ENCODE results near the gene TFRC.
"Not testable (repeated sequence)": the region's sequence is repeated elsewhere in the genome, so short reads cannot be mapped to it uniquely, and the experiment has no call there.

The TFRC gene

DNA sequence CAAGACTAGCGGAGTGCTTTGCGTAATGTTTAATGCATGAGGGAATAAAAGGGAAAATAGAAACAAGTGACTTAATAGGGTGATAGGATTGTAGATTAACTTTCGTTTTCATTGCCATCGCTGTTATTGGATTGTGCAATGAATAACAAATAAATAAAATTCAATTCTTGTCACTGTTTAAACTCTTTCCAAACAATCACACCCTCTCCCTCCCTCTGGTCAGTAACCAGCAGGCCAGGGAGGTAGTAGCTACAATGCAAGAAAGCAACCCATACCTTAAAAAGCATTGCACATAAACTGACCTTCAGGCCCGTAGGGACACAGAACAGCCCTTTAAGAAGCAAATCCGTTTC lies 705 bp upstream of the TFRC start:
- DNase-seq (ENCODE audit: low read depth, low spot score): no peak

DNA sequence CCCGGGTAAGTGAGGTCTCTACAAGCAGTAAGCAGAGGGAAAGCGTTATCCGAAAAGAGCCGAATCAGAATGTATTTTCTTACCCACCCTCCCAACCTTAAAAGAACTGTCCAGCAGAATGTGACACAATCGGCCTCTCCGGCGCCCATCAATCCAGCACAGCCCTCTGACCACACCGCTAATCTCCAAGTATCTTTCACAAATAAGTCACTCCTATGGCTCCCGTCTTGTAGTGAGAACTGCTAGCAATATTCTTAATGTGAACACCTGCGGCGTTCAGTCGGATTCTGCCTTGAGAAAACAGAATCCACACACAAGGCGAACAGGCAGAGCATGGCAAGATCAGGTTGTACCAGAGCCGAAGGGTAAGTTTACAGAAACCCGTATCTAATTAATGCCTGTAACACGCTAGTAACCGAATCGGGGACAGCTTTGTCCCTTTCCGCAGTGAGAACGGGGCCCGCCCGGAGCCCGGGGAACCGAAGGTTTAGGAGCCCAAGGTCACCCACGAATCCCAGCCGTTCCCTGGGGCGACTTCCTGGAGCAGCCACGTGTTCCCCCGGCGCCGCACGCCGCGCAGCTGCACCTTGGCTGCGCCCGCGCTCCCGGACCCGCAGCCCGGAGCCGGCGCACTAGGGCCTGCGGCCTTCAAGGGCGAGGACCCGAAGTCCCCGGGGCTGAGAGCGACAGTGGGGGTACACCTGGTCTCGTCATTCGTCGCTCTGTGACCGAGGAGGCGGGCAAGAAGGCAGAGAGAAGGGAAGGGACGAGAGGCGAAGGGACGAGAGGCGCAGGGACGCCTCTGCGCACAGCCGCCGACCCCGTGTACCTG lies 672 bp downstream of the TFRC start:
- peak; percentile 68 for DNase-seq (ENCODE audit: low read depth, low spot score)

DNA sequence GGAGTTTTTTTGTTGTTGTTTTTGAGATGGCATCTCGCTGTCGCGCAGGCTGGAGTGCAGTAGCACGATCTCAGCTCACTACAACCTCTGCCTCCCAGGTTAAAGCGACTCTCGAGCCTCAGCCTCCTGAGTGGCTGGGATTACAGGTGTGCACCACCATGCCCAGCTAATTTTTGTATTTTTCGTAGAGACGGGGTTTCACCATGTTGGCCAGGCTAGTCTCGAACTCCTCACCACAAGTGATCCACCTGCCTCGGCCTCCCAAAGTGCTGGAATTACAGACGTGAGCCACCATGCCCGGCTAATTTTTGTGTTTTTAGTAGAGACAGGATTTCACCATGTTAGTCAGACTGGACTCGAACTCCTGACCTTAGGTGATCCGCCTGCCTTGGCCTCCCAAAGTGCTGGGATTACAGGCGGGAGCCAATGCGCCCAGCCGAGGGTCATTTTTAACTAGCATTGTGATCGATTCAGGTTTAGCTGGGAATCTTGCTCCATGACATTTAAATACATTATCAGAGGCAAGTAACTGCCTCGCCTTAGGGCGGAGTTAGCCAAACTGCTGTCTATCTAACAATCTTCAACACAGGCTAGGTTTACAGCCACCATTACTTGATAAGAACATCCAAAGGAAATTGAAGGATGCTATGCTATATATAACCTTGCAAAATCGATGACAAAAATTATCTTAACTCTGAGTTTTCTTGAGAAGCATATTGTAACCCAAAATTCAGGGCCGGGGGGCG lies 1.6 kb downstream of the TFRC start:
- DNase-seq (ENCODE audit: low read depth, low spot score): not testable (repeated sequence)

DNA sequence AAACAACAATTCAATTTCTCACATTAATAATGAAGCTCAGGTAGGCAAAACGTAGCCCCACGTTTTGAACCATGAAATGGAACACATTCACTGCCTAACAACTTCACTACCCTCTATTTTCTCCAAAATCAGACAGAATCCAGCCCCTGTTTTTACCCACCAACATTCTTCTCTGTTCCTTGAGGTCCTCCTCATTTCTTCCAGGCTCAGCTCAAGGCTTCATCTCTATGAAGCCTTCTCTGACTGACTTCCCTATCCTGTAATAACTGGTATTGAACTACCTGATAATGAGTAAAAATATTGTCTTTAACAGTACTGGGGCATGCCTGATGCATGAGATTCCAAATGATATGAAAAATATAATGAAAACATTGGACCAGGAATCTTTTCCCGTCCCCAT lies 2.2 kb downstream of the TFRC start:
- DNase-seq (ENCODE audit: low read depth, low spot score): no peak

DNA sequence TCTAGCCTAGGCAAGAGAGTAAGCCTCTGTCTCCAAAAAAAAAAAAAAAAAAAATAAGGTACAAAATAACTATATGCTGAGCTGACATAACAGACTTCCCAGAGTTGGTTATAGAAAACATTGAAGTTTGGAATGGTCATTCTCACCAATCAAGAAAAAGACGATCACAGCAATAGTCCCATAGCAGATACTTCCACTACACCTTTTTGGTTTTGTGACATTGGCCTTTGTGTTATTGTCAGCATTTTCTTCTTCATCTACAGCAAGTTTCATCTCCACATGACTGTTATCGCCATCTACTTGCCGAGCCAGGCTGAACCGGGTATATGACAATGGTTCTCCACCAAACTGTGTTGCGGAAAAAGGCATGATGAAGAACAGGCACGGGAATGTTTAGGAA lies 6.9 kb downstream of the TFRC start:
- DNase-seq (ENCODE audit: low read depth, low spot score): no peak

DNA sequence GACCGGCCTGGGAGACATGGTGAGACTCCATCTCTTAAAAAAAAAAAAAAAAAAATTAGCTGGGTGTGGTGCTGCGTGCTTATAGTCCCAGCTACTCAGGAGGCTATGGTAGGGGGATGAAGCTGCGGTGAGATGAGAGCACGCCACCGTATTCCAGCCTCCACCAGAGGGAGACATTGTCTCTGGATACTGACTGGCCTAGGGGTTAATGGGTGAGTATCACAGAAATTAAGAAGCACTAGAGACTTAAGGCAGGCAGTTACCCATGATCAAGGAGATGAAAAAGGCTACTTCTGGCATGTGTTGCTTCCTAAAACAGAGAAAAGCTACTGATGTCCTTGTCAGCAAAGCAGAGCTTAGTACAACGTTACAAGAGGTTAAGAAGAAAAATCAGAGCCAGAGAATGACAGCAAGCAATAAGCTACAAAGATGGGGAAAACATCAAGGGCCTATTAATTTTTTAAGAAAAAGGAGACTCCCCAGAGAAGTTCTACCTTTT lies 8.6 kb downstream of the TFRC start:
- DNase-seq (ENCODE audit: low read depth, low spot score): peak; percentile 81

DNA sequence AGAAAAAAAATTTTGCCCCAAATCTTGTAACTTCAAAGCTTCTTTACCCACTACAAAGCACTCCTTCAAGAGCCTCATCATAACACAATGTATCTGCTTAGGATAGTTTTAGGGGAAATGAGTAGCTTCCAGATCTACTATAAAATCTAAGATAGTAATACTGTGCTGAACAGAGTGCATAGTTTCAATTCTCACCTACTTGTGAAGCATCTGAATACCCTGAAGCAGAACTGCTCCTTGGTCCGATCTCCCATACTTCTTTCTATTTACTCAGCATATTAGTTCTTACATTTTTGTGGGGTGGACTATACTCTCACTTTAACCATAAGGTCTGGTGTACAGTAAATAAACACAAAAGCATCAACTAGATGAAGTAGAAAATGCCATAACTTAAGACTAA lies 9.6 kb downstream of the TFRC start:
- no peak for DNase-seq (ENCODE audit: low read depth, low spot score)

DNA sequence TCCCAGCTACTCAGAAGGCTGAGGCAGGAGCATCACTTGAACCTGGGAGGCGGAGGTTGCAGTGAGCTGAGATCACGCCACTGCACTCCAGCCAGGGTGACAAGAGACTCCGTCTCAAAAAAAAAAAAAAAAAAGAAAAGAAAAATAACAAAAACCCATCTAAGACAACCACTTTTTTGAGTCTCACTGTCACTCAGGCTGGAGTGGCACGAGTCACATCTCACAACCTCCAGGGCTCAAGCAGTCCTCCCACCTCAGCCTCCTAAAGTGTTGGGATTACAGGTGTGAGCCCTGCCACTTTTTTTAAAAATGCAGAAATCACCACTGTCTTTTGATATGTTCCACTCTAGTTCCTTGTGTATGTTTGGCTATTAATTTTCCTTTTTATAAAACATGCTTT lies 13.1 kb downstream of the TFRC start:
- not testable (repeated sequence) for DNase-seq (ENCODE audit: low read depth, low spot score)

DNA sequence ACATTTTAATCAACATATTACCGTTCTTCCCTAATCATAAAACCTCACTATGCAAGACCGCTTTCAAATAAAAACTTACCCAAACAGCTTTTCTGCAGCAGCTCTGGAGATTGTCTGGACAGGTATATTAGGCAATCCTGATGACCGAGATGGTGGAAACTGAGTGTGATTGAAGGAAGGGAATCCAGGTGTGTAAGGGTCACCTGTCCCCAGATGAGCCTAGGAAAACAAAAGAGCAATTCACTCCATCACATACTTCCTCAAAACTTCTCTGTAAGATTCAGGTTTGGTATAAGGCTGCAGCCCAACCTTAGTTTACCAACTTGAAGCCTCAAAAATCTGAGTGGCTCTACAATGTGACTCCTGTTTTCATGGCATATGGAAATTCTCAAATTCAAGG lies 14.5 kb downstream of the TFRC start:
- DNase-seq (ENCODE audit: low read depth, low spot score): no peak

DNA sequence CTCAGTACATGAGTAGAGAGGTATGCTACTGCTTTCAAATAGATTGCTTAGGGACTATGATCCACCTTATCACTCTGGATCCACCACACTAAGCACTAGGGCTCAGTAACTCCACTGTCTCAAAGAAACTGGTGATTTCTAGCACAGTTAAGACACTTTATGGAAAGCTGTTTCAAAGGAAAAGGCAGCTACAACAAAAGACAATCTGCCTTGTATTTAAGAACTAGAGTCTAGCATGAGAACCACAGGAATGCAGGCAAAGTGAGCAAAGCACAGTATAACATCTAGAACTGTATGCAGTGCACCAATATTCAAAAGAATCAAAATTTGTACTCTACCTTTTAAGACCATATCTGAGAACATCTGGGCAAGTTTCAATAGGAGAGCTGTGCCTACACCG lies 17.9 kb downstream of the TFRC start:
- peak; percentile 29 for DNase-seq (ENCODE audit: low read depth, low spot score)

DNA sequence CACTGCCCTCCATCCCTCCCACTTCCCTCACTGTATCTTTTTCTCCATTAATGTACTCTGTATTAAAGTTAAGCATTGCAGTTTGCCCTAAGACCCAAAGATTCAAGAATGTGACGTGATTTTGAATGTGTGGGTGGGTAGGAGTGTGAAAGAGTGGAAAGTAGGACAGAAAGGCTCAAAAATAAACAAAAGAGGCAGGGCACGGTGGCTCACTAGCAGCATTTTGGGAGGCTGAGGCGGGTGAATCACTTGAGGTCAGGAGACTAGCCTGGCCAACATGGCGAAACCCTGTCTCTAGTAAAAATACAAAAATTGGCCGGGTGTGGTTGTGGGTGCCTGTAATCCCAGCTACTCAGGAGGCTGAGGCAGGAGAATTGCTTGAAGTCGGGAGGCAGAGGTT lies 18.4 kb downstream of the TFRC start:
- peak; percentile 5 for DNase-seq (ENCODE audit: low read depth, low spot score)

DNA sequence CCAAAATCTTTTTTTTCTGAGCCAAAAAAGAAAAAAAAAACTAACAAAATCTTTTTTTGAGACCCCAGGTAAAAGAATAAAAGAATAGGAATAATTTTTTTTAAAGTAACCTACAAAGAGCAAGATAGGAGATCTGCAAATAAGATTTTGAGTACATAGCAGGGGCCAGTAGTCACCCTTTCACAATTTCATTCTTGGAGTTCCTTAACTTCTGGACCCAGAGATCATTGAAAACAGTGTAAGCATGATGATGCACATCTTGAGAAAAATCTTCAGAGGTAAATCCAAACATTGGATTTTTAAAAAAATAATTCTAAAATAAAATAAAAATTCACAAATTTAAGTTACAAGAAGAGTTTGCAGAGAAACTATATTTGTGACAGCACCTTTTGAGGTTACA lies 18.8 kb downstream of the TFRC start:
- DNase-seq (ENCODE audit: low read depth, low spot score): no peak

DNA sequence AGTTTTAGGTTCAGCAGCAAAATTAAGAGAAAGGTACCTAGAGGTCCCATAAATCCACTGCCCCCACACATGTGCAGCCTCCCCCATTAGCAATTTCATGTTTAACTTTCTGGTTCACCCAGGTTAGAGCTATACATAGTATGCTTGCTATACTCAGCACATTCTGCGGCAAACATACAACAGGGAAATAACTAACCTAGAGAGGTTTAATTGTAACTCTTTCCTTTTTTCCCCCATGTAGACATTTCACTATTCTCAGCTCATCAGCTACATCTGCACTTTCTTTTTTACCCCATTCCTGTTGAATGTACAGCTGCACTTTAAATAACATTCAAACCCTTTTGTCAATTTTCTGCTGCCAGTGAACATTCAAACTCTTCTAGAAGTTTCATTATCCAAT lies 21.1 kb downstream of the TFRC start:
- DNase-seq (ENCODE audit: low read depth, low spot score): no peak

DNA sequence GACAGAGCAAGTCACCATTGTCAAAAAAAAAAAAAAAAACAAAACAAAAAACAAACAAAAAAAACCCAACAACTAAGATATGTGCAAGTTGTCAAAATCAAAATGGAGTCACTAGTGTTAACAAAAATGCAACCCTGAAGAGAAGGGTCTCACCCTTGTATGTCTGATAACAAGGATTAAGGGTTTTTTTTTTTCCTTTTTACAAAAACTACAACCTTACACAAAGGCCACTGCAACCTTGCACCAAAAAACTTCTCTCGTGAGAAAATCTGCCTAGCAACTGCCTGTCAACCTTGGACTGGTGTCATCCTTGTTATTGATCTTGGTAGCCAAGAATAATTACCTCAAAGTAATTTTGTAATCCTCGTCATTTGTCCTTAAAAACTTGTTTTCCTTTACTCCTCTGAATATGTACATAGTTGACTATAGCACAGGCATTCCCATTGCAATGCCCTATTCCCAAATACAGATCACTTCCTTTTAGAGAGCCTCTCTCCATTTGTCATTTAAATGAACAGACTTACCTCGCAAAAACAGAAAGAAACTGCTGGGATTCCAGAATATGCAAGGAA lies 24.0 kb downstream of the TFRC start:
- no peak for DNase-seq (ENCODE audit: low read depth, low spot score)

DNA sequence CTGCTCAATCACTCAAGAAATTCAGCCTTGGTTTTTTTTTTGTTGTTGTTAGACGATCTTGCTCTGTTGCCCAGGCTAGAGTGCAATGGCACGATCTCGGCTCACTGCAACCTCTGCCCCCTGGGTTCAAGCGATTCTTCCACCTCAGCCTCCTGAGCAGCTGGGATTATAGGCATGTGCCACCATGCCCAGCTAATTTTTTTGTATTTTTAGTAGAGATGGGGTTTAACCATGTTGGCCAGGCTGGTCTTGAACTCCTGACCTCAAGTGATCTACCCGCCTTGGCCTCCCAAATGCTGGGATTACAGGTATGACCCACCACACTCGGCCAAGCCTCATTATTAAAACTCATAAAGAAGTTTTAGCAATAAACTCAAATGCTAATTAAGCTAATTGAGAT lies 25.5 kb downstream of the TFRC start:
- DNase-seq (ENCODE audit: low read depth, low spot score): not testable (repeated sequence)

DNA sequence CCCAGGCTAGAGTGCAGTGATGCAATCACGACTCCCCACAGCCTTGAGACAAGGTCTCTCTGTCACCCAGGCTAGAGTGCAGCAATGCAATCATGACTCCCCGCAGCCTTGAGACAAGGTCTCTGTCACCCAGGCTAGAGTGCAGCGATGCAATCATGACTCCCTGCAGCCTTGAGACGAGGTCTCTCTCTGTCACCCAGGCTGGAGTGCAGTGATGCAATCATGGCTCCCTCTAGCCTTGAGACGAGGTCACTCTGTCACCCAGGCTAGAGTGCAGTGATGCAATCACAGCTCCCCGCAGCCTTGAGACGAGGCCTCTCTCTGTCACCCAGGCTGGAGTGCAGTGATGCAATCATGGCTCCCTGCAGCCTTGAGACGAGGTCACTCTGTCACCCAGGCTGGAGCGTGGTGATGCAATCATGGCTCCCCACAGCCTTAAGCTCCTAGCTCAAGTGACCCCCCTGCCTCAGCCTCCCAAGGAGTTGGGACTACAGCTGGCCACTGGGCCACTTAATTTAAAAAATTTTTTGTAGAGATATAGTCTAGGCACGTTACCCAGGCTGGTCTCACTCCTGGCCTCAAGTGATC lies 26.1 kb downstream of the TFRC start:
- no peak for DNase-seq (ENCODE audit: low read depth, low spot score)

DNA sequence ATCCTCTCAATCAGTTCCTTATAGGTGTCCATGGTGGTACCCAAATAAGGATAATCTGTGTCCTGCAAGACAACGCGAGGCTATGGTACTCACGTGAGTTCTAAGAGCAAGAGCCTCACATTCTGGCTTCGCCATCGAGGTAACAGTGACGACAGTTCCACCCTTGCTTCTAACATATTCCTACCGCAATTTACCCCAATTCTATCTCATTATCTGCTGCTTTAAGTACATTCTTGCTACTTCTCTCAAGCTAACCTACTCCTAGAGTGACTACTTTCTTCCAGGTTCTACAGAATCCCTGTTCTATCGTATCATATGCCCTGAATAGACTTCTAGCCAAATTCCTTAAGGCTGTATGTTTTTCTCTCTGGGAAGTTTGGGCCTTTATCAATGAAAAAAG lies 26.6 kb downstream of the TFRC start:
- DNase-seq (ENCODE audit: low read depth, low spot score): no peak

DNA sequence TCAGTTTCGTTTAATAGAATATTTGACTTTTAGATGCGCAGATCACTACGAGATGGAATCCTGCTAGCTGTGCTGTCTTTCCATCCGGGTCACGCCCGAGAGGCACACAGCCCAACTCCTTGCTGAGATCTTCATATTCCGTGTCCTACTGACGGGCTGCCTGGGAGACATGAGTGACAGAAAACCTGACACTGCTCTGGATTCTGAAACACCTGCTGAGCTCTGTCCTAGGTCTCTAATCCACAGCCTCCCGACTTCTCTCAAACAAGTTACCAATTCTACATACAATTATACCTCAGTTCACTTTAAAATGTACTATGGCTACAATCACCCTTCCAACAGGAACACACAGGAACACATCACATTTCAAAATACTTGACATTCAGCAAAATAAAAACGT lies 27.2 kb downstream of the TFRC start:
- no peak for DNase-seq (ENCODE audit: low read depth, low spot score)

DNA sequence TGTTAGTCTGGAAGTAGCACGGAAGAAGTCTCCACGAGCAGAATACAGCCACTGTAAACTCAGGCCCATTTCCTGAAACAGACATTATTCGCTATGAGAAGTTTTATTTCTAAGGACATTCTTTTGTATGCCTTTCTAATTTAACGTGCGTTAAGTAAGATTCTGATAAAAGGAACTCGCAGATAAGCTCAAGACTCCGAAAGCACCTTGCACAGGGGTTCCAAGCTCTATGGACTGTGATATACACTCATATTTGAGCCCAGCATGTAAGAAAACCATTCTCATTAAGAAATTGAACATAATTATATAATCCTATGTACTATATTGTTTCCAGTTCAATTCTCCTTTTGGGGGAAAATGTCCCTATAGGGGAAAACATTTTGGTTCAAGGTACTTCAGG lies 28.4 kb downstream of the TFRC start:
- DNase-seq (ENCODE audit: low read depth, low spot score): no peak

DNA sequence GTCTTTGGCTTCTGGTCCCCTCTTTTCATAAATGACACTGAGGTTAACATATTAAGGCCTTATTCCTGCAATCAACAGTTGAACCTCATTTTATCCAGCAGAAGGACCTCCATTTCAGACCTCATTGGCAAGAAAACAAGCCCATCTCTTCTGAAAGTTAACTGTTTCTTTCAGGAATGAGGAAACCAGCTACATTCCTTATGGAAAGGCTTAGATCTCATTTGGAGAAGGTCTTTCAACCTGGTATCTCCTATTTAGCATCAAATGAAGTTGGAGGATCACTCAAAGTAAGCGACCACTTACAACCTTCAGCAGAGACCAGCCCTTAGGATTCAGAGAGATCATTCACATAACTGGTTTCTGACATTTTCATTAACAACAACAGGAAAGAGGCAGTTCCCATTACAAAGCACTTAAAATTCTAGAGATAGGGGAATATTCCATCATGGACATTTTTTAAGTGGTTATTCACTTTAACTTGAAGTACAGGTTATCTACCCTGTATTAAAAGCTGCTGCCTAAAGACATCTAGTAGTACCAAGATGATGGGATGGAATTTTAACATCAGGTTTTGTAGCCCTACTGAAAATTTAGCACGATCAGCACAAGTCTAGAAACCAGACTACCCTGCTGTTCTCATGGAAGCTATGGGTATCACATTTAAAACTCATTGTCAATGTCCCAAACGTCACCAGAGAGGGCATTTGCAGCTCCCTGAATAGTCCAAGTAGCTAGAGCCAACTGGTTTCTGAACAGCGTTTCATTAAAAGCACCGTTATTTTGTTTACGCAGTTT lies 30.4 kb downstream of the TFRC start:
- DNase-seq (ENCODE audit: low read depth, low spot score): no peak

DNA sequence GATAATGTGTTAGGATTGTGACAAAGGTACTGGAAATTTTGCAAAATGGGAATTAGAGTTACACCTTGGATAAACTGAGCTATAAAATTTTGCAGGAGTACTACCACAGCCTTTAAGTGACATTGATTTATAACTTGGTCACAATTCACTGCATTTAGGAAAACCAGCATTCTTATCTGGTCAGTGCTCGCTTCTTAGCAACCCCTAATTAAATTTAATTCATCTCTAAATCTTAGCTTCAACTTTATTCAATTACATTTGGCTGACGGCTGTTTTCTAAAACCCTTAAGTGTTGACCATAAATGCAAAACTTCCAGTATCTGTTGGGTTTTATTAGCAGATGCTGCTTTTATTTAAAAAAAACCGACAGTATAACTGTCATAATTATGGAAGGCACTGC lies 31.3 kb downstream of the TFRC start:
- no peak for DNase-seq (ENCODE audit: low read depth, low spot score)

DNA sequence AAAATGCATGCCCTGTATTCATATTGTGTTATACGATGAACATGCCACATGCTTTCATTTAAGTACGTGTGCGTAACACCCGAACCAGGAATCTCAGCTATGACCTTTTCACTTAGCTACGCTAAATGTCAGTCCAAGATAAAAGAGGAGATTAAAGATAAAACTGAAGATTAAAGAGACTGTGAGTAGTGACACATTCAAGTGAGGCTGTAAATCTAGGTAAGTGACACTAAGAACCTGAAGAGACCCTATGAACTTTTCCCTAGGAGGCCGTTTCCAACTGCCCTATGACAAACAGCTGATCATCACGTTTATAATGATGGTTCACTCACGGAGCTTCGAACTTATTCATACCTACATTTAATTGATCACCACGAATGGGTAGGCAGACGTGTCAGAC lies 32.2 kb downstream of the TFRC start:
- no peak for DNase-seq (ENCODE audit: low read depth, low spot score)

Measured in astrocyte of the hippocampus (primary cell).